HEK293 (cell line): ENCODE results near the gene SRGN.

Source experiments
- CTCF ChIA-PET: fragments of 350-600 bp; formaldehyde crosslinking; extraction: SDS; loops from one replicate; lab custom pipeline; 2021; ENCODE audit warnings: antibody characterized with exemption; lab: Yijun Ruan, JAX
- POLR2A ChIA-PET: fragments of 300-600 bp; formaldehyde crosslinking; extraction: SDS; loops from one replicate; lab custom pipeline; 2020; ENCODE audit warnings: antibody characterized with exemption, inconsistent platforms; lab: Yijun Ruan, JAX
- H3K27ac ChIP-seq: fragments of 200-500 bp; sonication (Bioruptor generic); 2 replicates; pipeline ENCODE4 v1.5.1; 2014; ENCODE audit warnings: low read depth, low read length, control low read depth, inconsistent platforms; ENCODE audit errors: extremely low read depth
- H3K36me3 ChIP-seq, 2 experiments: fragments of 200-500 bp in 1 of 2; sonication (Bioruptor generic) in 1 of 2; 1 replicate in 1 of 2; 2 replicates in 1 of 2; pipeline ENCODE4 v1.5.1; 2014 to 2017; ENCODE audit warnings: inconsistent platforms in 2 of 2, low read length in 2 of 2; ENCODE audit not compliant: control insufficient read depth in 2 of 2, insufficient read depth in 1 of 2
- H3K4me1 ChIP-seq: fragments of 200-500 bp; sonication (Bioruptor generic); 2 replicates; pipeline ENCODE4 v1.5.1; 2014; ENCODE audit warnings: mild to moderate bottlenecking, low read length, inconsistent platforms; ENCODE audit not compliant: control insufficient read depth, insufficient read depth
- H3K4me3 ChIP-seq: 2 replicates; pipeline ENCODE4 v1.5.1; 2011; ENCODE audit warnings: low read depth, mild to moderate bottlenecking, control low read depth, low read length, moderate library complexity
- H3K9me3 ChIP-seq: fragments of 200-500 bp; sonication (Bioruptor generic); 2 replicates; pipeline ENCODE4 v1.5.1; 2014; ENCODE audit warnings: low read depth, low read length, inconsistent platforms; ENCODE audit not compliant: control insufficient read depth, insufficient read depth
- EGR2 ChIP-seq: fragments of 450-650 bp; formaldehyde crosslinking; IDR thresholded peaks from 2 replicates; pipeline ENCODE4 v1.5.1; 2016; ENCODE audit warnings: low read depth, missing biosample characterization, missing genetic modification characterization
- HIC1 ChIP-seq: fragments of 450-650 bp; formaldehyde crosslinking; IDR thresholded peaks from 2 replicates; pipeline ENCODE4 v1.5.1; 2016; ENCODE audit warnings: missing biosample characterization, missing genetic modification characterization
- HOXA7 ChIP-seq: sonication (generic); formaldehyde crosslinking; IDR thresholded peaks from 2 replicates; pipeline ENCODE4 v1.8.1; 2022; ENCODE audit warnings: missing genetic modification reagents, borderline replicate concordance
- KLF9 ChIP-seq: fragments of 450-650 bp; formaldehyde crosslinking; IDR thresholded peaks from 2 replicates; pipeline ENCODE4 v1.5.1; 2016; ENCODE audit warnings: missing biosample characterization, missing genetic modification characterization, low read depth
- SALL2 ChIP-seq: fragments of 450-650 bp; formaldehyde crosslinking; IDR thresholded peaks from 2 replicates; pipeline ENCODE4 v1.5.0; 2017; ENCODE audit warnings: missing biosample characterization, mild to moderate bottlenecking, missing genetic modification characterization, borderline replicate concordance
- ZFP3 ChIP-seq: fragments of 450-650 bp; formaldehyde crosslinking; IDR thresholded peaks from 2 replicates; pipeline ENCODE4 v1.5.1; 2016; ENCODE audit warnings: low read depth, missing biosample characterization, missing genetic modification characterization
- ZIC2 ChIP-seq: fragments of 450-650 bp; formaldehyde crosslinking; IDR thresholded peaks from 2 replicates; pipeline ENCODE4 v1.5.1; 2016; ENCODE audit warnings: missing biosample characterization, missing genetic modification characterization
- ZNF112 ChIP-seq: fragments of 450-650 bp; formaldehyde crosslinking; IDR thresholded peaks from 2 replicates; pipeline ENCODE4 v1.5.0; 2017; ENCODE audit warnings: missing biosample characterization, missing genetic modification characterization
- ZNF121 ChIP-seq: fragments of 450-650 bp; formaldehyde crosslinking; IDR thresholded peaks from 2 replicates; pipeline ENCODE4 v1.5.1; 2016; ENCODE audit warnings: missing biosample characterization, missing genetic modification characterization
- ZNF239 ChIP-seq: fragments of 450-650 bp; formaldehyde crosslinking; IDR thresholded peaks from 2 replicates; pipeline ENCODE4 v1.5.1; 2016; ENCODE audit warnings: missing biosample characterization, missing genetic modification characterization
- ZNF24 ChIP-seq: fragments of 450-650 bp; formaldehyde crosslinking; IDR thresholded peaks from 2 replicates; pipeline ENCODE4 v1.5.1; 2016; ENCODE audit warnings: missing biosample characterization, missing genetic modification characterization
- ZNF354C ChIP-seq: fragments of 450-650 bp; formaldehyde crosslinking; IDR thresholded peaks from 2 replicates; pipeline ENCODE4 v1.5.1; 2016; ENCODE audit warnings: missing biosample characterization, missing genetic modification characterization, low read depth, borderline replicate concordance
- ZNF704 ChIP-seq: fragments of 450-650 bp; formaldehyde crosslinking; IDR thresholded peaks from 2 replicates; pipeline ENCODE4 v1.5.1; 2016; ENCODE audit warnings: missing biosample characterization, missing genetic modification characterization
- ZNF777 ChIP-seq: fragments of 450-650 bp; formaldehyde crosslinking; IDR thresholded peaks from 2 replicates; pipeline ENCODE4 v1.5.1; 2017; ENCODE audit warnings: missing biosample characterization, missing genetic modification characterization, borderline replicate concordance
- ZNF791 ChIP-seq: fragments of 450-650 bp; formaldehyde crosslinking; IDR thresholded peaks from 2 replicates; pipeline ENCODE4 v1.5.1; 2016; ENCODE audit warnings: missing biosample characterization, missing genetic modification characterization
- ZSCAN18 ChIP-seq: fragments of 450-650 bp; formaldehyde crosslinking; IDR thresholded peaks from 2 replicates; pipeline ENCODE4 v1.5.1; 2016; ENCODE audit warnings: missing biosample characterization, missing genetic modification characterization

SRGN gene

GRCh38 chr10:69067189-69067588, 20.7 kb upstream of the SRGN start:
- Histone ChIP-seq H3K4me3 (no peak overlapping the region), H3K36me3 (no peaks in the 10 kb centered on the region), H3K4me1 (no peaks in the 10 kb centered on the region), H3K9me3 (no peaks in the 10 kb centered on the region)
- CTCF ChIA-PET = no interaction called here
- no peak for TF ChIP-seq ZNF791 (tag by site-specific recombination)
- TF ChIP-seq, all 188 proteins: peak for 0
- H3K27ac ChIP-seq = no peak overlapping the region
- POLR2A ChIA-PET = no interaction called here

- no peak overlapping the region for H3K27ac ChIP-seq
- TF ChIP-seq HIC1 (tag by site-specific recombination) (no peak), ZNF24 (no peak), ZNF112 (tag by site-specific recombination) (no peak)
- POLR2A ChIA-PET = no interaction called here
- no peaks in the 10 kb centered on the region for H3K4me1 ChIP-seq
- no peak overlapping the region for H3K4me3 ChIP-seq
- CTCF ChIA-PET = interaction anchor here (1.0 kb wide), 1 partner anchor 340 kb away, joined by 3 read pairs; no protein-coding TSS in a partner anchor
- H3K9me3 ChIP-seq = no peaks in the 10 kb centered on the region
- no peaks in the 10 kb centered on the region for H3K36me3 ChIP-seq
These were observed 19.4 kb upstream of the SRGN start for GRCh38 chr10:69068549-69068948.

GRCh38 chr10:69069090-69070042, 18.5 kb upstream of the SRGN start:
- no peak for TF ChIP-seq ZNF354C
- CTCF ChIA-PET = interaction anchor here (0.7 kb wide), 1 partner anchor 325 kb away, joined by 3 read pairs; no protein-coding TSS in a partner anchor
- no peaks in the 10 kb centered on the region for H3K9me3 ChIP-seq
- no peaks in the 10 kb centered on the region for H3K36me3 ChIP-seq
- no peaks in the 10 kb centered on the region for H3K4me1 ChIP-seq
- H3K27ac ChIP-seq = no peak overlapping the region
- H3K4me3 ChIP-seq = no peak overlapping the region
- POLR2A ChIA-PET = no interaction called here

- Histone ChIP-seq H3K4me3 (no peak overlapping the region), H3K9me3 (no peaks in the 10 kb centered on the region), H3K4me1 (no peaks in the 10 kb centered on the region), H3K27ac (no peak overlapping the region), H3K36me3 (no peaks in the 10 kb centered on the region)
- ChIA-PET POLR2A (no interaction called here), CTCF (interaction anchor here (0.6 kb wide), 1 partner anchor 10 kb away, joined by 3 read pairs; no protein-coding TSS in a partner anchor)
- peak; percentile 61; the same call in 1 of the 2 replicates for TF ChIP-seq ZNF121 (tag by site-specific recombination)
- no peak for TF ChIP-seq SALL2 (tag by site-specific recombination)
These were observed 17.0 kb upstream of the SRGN start for GRCh38 chr10:69070951-69071350.

- ChIA-PET POLR2A (no interaction called here), CTCF (no interaction called here)
- Histone ChIP-seq H3K9me3 (no peaks in the 10 kb centered on the region), H3K4me1 (no peaks in the 10 kb centered on the region), H3K36me3 (no peaks in the 10 kb centered on the region), H3K4me3 (no peak overlapping the region), H3K27ac (no peak overlapping the region)
- TF ChIP-seq EGR2 (tag by site-specific recombination) (no peak), ZIC2 (tag by site-specific recombination) (no peak), ZSCAN18 (tag by site-specific recombination) (no peak), KLF9 (tag by site-specific recombination) (no peak), ZNF239 (tag by site-specific recombination) (no peak), ZFP3 (tag by site-specific recombination) (no peak), ZNF704 (tag by site-specific recombination) (no peak), ZNF777 (no peak), HOXA7 (CRISPR knock-in tag) (no peak), HIC1 (tag by site-specific recombination) (no peak)
These were observed 16.3 kb upstream of the SRGN start for GRCh38 chr10:69071610-69072009.
